Testis (tissue), 2 donors: ENCODE data around the gene C5orf52.

ENCODE experiments used
- POLR2A ChIP-seq: fragments of 450-650 bp; IDR thresholded peaks from one replicate; pipeline ENCODE4 v1.6.1; 2017; ENCODE audit warnings: antibody characterized with exemption, mild to moderate bottlenecking, moderate library complexity
- TF ChIP-seq, protein P1 (sequence below), 3 experiments: fragments of 450-650 bp in 2 of 3; fragments of 200-600 bp in 1 of 3; sonication (generic) in 1 of 3; IDR thresholded peaks; one replicate each; pipeline ENCODE4 v1.5.1; 2016 to 2019; ENCODE audit warnings: antibody characterized with exemption in 3 of 3, mild to moderate bottlenecking in 2 of 3, moderate library complexity in 1 of 3

DNA sequence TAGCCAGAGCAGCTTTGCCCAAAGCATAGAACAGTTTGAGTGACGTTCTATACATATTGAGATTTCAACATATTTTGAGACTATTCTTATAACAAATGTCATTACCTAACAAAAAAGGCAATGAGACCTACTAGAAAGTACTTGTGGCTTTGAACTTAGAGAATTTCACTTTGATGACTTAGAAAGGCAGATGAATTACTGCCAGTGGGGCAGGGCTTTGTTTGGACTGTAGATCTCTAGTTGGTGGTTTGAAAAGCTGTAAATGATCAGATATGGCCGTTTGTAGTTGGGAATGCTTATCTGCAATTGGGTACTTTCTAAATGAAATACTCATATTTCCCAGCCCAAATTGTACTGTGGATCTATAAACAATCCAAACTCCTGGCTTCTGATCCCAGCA lies 47.2 kb upstream of the C5orf52 start:
- no peak for TF ChIP-seq POLR2A
- TF ChIP-seq, protein P1, sequence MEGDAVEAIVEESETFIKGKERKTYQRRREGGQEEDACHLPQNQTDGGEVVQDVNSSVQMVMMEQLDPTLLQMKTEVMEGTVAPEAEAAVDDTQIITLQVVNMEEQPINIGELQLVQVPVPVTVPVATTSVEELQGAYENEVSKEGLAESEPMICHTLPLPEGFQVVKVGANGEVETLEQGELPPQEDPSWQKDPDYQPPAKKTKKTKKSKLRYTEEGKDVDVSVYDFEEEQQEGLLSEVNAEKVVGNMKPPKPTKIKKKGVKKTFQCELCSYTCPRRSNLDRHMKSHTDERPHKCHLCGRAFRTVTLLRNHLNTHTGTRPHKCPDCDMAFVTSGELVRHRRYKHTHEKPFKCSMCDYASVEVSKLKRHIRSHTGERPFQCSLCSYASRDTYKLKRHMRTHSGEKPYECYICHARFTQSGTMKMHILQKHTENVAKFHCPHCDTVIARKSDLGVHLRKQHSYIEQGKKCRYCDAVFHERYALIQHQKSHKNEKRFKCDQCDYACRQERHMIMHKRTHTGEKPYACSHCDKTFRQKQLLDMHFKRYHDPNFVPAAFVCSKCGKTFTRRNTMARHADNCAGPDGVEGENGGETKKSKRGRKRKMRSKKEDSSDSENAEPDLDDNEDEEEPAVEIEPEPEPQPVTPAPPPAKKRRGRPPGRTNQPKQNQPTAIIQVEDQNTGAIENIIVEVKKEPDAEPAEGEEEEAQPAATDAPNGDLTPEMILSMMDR (IDR thresholded peaks at IDR 0.05) = no peak
